HEK293T (cell line): ENCODE data around the gene RNF20.
"Not testable (repeated sequence)": the region's sequence is repeated elsewhere in the genome, so short reads cannot be mapped to it uniquely, and the experiment has no call there.

ENCODE experiments used
- ARNT ChIP-seq: fragments of 450-650 bp; IDR thresholded peaks from 2 replicates; pipeline ENCODE4 v1.6.1; 2017; ENCODE audit warnings: mild to moderate bottlenecking
- BHLHE40 ChIP-seq: fragments of 450-650 bp; IDR thresholded peaks from 2 replicates; pipeline ENCODE4 v1.6.1; 2016; ENCODE audit warnings: mild to moderate bottlenecking, moderate library complexity, borderline replicate concordance
- FOXA1 ChIP-seq: fragments of 450-650 bp; IDR thresholded peaks from 2 replicates; pipeline ENCODE4 v1.6.1; 2016; ENCODE audit warnings: mild to moderate bottlenecking
- FOXK2 ChIP-seq: fragments of 450-650 bp; IDR thresholded peaks from 2 replicates; pipeline ENCODE4 v1.6.1; 2016; ENCODE audit warnings: mild to moderate bottlenecking
- FOXM1 ChIP-seq: fragments of 450-650 bp; IDR thresholded peaks from 2 replicates; pipeline ENCODE4 v1.6.1; 2017; ENCODE audit warnings: mild to moderate bottlenecking, borderline replicate concordance
- L3MBTL2 ChIP-seq: fragments of 450-650 bp; conservative IDR thresholded peaks from 2 replicates; pipeline ENCODE4 v1.6.1; 2016; ENCODE audit warnings: mild to moderate bottlenecking
- LEF1 ChIP-seq: fragments of 450-650 bp; IDR thresholded peaks from 2 replicates; pipeline ENCODE4 v1.6.1; 2017; ENCODE audit warnings: mild to moderate bottlenecking, borderline replicate concordance
- SP1 ChIP-seq: fragments of 450-650 bp; IDR thresholded peaks from 2 replicates; pipeline ENCODE4 v1.6.1; 2017
- SUZ12 ChIP-seq: fragments of 450-650 bp; IDR thresholded peaks from 2 replicates; pipeline ENCODE4 v1.6.1; 2016; ENCODE audit warnings: mild to moderate bottlenecking
- TF ChIP-seq, protein P1 (sequence below): fragments of 450-650 bp; IDR thresholded peaks from 2 replicates; pipeline ENCODE4 v1.6.1; 2016

DNA sequence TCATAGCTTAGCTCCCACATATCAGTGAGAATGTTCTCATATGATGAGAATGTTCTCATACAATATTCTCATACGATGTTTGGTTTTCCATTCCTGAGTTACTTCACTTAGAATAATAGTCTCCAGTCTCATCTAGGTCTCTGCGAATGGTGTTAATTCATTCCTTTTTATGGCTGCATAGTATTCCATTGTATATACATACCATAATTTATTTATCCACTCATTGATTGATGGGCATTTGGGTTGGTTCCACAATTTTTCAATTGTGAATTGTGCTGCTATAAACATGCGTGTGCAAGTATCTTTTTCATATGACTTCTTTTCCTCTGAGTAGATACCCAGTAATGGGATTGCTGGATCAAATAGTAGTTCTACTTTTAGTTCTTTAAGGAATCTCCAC is 15.2 kb upstream of the RNF20 start:
- TF ChIP-seq FOXM1, SUZ12, BHLHE40, FOXK2, SP1, ARNT, L3MBTL2, LEF1, FOXA1: not testable (repeated sequence)
- TF ChIP-seq, protein P1, sequence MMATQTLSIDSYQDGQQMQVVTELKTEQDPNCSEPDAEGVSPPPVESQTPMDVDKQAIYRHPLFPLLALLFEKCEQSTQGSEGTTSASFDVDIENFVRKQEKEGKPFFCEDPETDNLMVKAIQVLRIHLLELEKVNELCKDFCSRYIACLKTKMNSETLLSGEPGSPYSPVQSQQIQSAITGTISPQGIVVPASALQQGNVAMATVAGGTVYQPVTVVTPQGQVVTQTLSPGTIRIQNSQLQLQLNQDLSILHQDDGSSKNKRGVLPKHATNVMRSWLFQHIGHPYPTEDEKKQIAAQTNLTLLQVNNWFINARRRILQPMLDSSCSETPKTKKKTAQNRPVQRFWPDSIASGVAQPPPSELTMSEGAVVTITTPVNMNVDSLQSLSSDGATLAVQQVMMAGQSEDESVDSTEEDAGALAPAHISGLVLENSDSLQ: not testable (repeated sequence)
